Left hindlimb (tissue), 1 donor: ENCODE measurements around the gene STK36.
A peak's percentile ranks its signal among the peaks of the same experiment; 100 is the strongest.

Source experiments
- DNase-seq: peaks from one replicate; pipeline ENCODE4 v3.0.0-alpha.2; 2018

STK36 gene

GRCh38 chr2:218671654-218672566 is at the start of gene STK36, which contains the start of gene RNF25:
Gene STK36 (plus strand): TSS chr2:218672086. CDS start chr2:218672830, 744 bp downstream.
Gene RNF25 (minus strand): TSS chr2:218672002. CDS start chr2:218671970, 32 bp downstream.
- peak; percentile 93 for DNase-seq

GRCh38 chr2:218622606-218623365 is 49.1 kb upstream of the STK36 start:
- DNase-seq = no peak

GRCh38 chr2:218623366-218623705 is 48.5 kb upstream of the STK36 start:
- DNase-seq = no peak

GRCh38 chr2:218626369-218626768 is 45.5 kb upstream of the STK36 start:
- no peak for DNase-seq

GRCh38 chr2:218627939-218628338 is 43.9 kb upstream of the STK36 start:
- no peak for DNase-seq

- DNase-seq = no peak
These were observed 40.0 kb upstream of the STK36 start for GRCh38 chr2:218631837-218632236.

GRCh38 chr2:218635719-218636118 is 36.2 kb upstream of the STK36 start:
- DNase-seq = no peak

GRCh38 chr2:218638372-218638771 is 33.5 kb upstream of the STK36 start:
- DNase-seq = no peak

GRCh38 chr2:218642121-218642656 is 29.7 kb upstream of the STK36 start:
- DNase-seq = no peak

- no peak for DNase-seq
These were observed 29.1 kb upstream of the STK36 start for GRCh38 chr2:218642786-218643185.

- no peak for DNase-seq
These were observed 28.1 kb upstream of the STK36 start for GRCh38 chr2:218643751-218644310.

- DNase-seq = no peak
These were observed 27.2 kb upstream of the STK36 start for GRCh38 chr2:218644721-218645120.

GRCh38 chr2:218645126-218645525 is 26.8 kb upstream of the STK36 start:
- no peak for DNase-seq

GRCh38 chr2:218648088-218648786 is 23.6 kb upstream of the STK36 start:
- DNase-seq = no peak

GRCh38 chr2:218648787-218649100 is 23.1 kb upstream of the STK36 start:
- no peak for DNase-seq

GRCh38 chr2:218655751-218656150 is 16.1 kb upstream of the STK36 start:
- no peak for DNase-seq

- no peak for DNase-seq
These were observed 13.1 kb upstream of the STK36 start for GRCh38 chr2:218658671-218659257.

- DNase-seq = peak; percentile 94
These were observed 12.5 kb upstream of the STK36 start, which contains the start of the genes BCS1L and ZNF142 for GRCh38 chr2:218659258-218659987. Gene BCS1L (plus strand): TSS chr2:218659683. CDS start chr2:218660988, 1,305 bp downstream. Gene ZNF142 (minus strand): TSS chr2:218659623. CDS start chr2:218656429, 3,194 bp downstream.

GRCh38 chr2:218659988-218660358 is 11.9 kb upstream of the STK36 start:
- DNase-seq = no peak

GRCh38 chr2:218662377-218662776 is 9.5 kb upstream of the STK36 start:
- no peak for DNase-seq

- no peak for DNase-seq
These were observed 9.1 kb upstream of the STK36 start for GRCh38 chr2:218662827-218663226.

GRCh38 chr2:218663901-218664300 is 8.0 kb upstream of the STK36 start:
- DNase-seq = no peak
